SU-DHL-6 (cell line): ENCODE measurements around the gene ALX4.

Experiments
- H2AFZ ChIP-seq: fragments of 200-600 bp; sonication (generic); 2 replicates; pipeline ENCODE4 v1.6.1; 2014; ENCODE audit warnings: low read depth, mild to moderate bottlenecking, moderate library complexity, mixed read lengths, antibody characterized with exemption, low read length; ENCODE audit not compliant: severe bottlenecking
- H3F3A ChIP-seq: fragments of 200-600 bp; shearing (Covaris generic); 2 replicates; pipeline ENCODE4 v1.6.0; 2016; ENCODE audit warnings: antibody characterized with exemption, mild to moderate bottlenecking; ENCODE audit not compliant: insufficient read depth
- H3K27ac ChIP-seq: fragments of 200-600 bp; sonication (generic); 2 replicates; pipeline ENCODE4 v1.5.1; 2016; ENCODE audit warnings: low read depth, mild to moderate bottlenecking, low read length, moderate library complexity, mixed read lengths
- H3K27me3 ChIP-seq: fragments of 200-600 bp; sonication (generic), shearing (Covaris generic); 2 replicates; pipeline ENCODE4 v1.6.0; 2014; ENCODE audit warnings: mild to moderate bottlenecking, low read length
- H3K36me3 ChIP-seq: fragments of 200-600 bp; sonication (generic); 2 replicates; pipeline ENCODE4 v1.6.1; 2014; ENCODE audit warnings: mild to moderate bottlenecking, low read length, mixed read lengths
- H3K4me2 ChIP-seq: fragments of 300-600, 200-600 bp; shearing (Covaris generic), sonication (generic); 2 replicates; pipeline ENCODE4 v1.6.0; 2014; ENCODE audit warnings: low read length, low read depth, mild to moderate bottlenecking; ENCODE audit not compliant: poor library complexity, severe bottlenecking
- H3K4me3 ChIP-seq: fragments of 200-600 bp; sonication (generic); 2 replicates; pipeline ENCODE4 v1.5.1; 2014; ENCODE audit warnings: antibody characterized with exemption, low read length, mild to moderate bottlenecking, mixed read lengths; ENCODE audit not compliant: insufficient read depth, poor library complexity, severe bottlenecking
- H3K79me2 ChIP-seq: fragments of 200-600 bp; sonication (generic); 2 replicates; pipeline ENCODE4 v1.6.1; 2014; ENCODE audit warnings: mild to moderate bottlenecking, low read length, moderate library complexity; ENCODE audit not compliant: insufficient read depth
- H3K9ac ChIP-seq: fragments of 200-600 bp; sonication (generic); 2 replicates; pipeline ENCODE4 v1.7.0; 2014; ENCODE audit warnings: mild to moderate bottlenecking, low read length
- H3K9me2 ChIP-seq: fragments of 200-600 bp; sonication (generic); replicated peaks from 2 replicates; pipeline ENCODE4 v1.6.1; 2014; ENCODE audit warnings: low read length; ENCODE audit not compliant: insufficient read depth
- H3K9me3 ChIP-seq: fragments of 200-600 bp; sonication (generic); 2 replicates; pipeline ENCODE4 v1.6.1; 2014; ENCODE audit warnings: low read length, mixed read lengths; ENCODE audit not compliant: insufficient read depth
- H4K20me1 ChIP-seq: fragments of 200-600 bp; sonication (generic); 2 replicates; pipeline ENCODE4 v1.6.1; 2014; ENCODE audit warnings: low read depth, mild to moderate bottlenecking, antibody characterized with exemption, low read length, moderate library complexity, mixed read lengths
- CTCF ChIP-seq: fragments of 200-600 bp; sonication (generic); IDR thresholded peaks from one replicate; pipeline ENCODE4 v1.5.1; 2017; ENCODE audit warnings: antibody characterized with exemption, mild to moderate bottlenecking, low read length, moderate library complexity; ENCODE audit not compliant: insufficient read depth, poor library complexity, severe bottlenecking
- EZH2phosphoT487 ChIP-seq: fragments of 200-600 bp; sonication (generic), shearing (Covaris generic); conservative IDR thresholded peaks from 2 replicates; pipeline ENCODE4 v1.6.1; 2018; ENCODE audit warnings: mild to moderate bottlenecking, antibody characterized with exemption, low read length, moderate library complexity, mixed read lengths

Gene ALX4

GRCh38 chr11:44351006-44351660 is 41.2 kb upstream of the ALX4 start:
- Histone ChIP-seq H3K4me2 (no peak overlapping the region), H3F3A (no peaks in the 10 kb centered on the region), H3K27me3 (no peaks in the 10 kb centered on the region), H3K9me3 (no peaks in the 10 kb centered on the region), H3K4me3 (no peak overlapping the region), H4K20me1 (no peaks in the 10 kb centered on the region), H3K27ac (no peak overlapping the region), H3K79me2 (no peaks in the 10 kb centered on the region), H3K9ac (no peak overlapping the region), H2AFZ (no peak overlapping the region), H3K9me2 (no peaks in the 10 kb centered on the region), H3K36me3 (no peaks in the 10 kb centered on the region)
- TF ChIP-seq CTCF (no peak), EZH2phosphoT487 (no peak)

GRCh38 chr11:44349328-44349727 is 39.4 kb upstream of the ALX4 start:
- no peak for TF ChIP-seq CTCF
- TF ChIP-seq EZH2phosphoT487 = no peak

GRCh38 chr11:44348721-44349120 is 38.8 kb upstream of the ALX4 start:
- no peak overlapping the region for H3K9ac ChIP-seq
- no peaks in the 10 kb centered on the region for H3K36me3 ChIP-seq
- no peaks in the 10 kb centered on the region for H3K9me3 ChIP-seq
- no peak overlapping the region for H2AFZ ChIP-seq
- H4K20me1 ChIP-seq = no peaks in the 10 kb centered on the region
- no peak for TF ChIP-seq EZH2phosphoT487
- no peak for TF ChIP-seq CTCF
- no peaks in the 10 kb centered on the region for H3K27me3 ChIP-seq
- no peaks in the 10 kb centered on the region for H3K9me2 ChIP-seq
- no peak overlapping the region for H3K4me2 ChIP-seq
- H3K27ac ChIP-seq = no peak overlapping the region
- H3K4me3 ChIP-seq = no peak overlapping the region
- no peaks in the 10 kb centered on the region for H3F3A ChIP-seq
- H3K79me2 ChIP-seq = no peaks in the 10 kb centered on the region

More at GRCh38 chr11:44349328-44349727, 39.4 kb upstream of the ALX4 start:
- Histone ChIP-seq H2AFZ (no peak overlapping the region), H3K9me2 (no peaks in the 10 kb centered on the region), H3K4me3 (no peak overlapping the region), H3K27me3 (no peaks in the 10 kb centered on the region), H3K27ac (no peak overlapping the region), H3K36me3 (no peaks in the 10 kb centered on the region), H3F3A (no peaks in the 10 kb centered on the region), H3K79me2 (no peaks in the 10 kb centered on the region), H3K9ac (no peak overlapping the region), H4K20me1 (no peaks in the 10 kb centered on the region), H3K9me3 (no peaks in the 10 kb centered on the region), H3K4me2 (no peak overlapping the region)
